Posterior cingulate gyrus (tissue), 11 donors: ENCODE measurements around the gene ATXN1.

Source experiments
- DNase-seq, 10 donors: peaks; one replicate each; pipeline versions ENCODE4 v3.0.0 to v3.0.0-alpha.2; 2020 to 2021; ENCODE audit warnings: mixed read lengths in 3 of 10
- intact Hi-C: fragments of 100-400 bp; cut with DNase I; formaldehyde crosslinking; loops from one replicate; pipeline ENCODE4 v1.15.1; 2023

ATXN1 gene

GRCh38 chr6:16659466-16660156, 101.6 kb downstream of the ATXN1 start:
- intact Hi-C loops = no loop called here
- DNase-seq = no peak

DNA sequence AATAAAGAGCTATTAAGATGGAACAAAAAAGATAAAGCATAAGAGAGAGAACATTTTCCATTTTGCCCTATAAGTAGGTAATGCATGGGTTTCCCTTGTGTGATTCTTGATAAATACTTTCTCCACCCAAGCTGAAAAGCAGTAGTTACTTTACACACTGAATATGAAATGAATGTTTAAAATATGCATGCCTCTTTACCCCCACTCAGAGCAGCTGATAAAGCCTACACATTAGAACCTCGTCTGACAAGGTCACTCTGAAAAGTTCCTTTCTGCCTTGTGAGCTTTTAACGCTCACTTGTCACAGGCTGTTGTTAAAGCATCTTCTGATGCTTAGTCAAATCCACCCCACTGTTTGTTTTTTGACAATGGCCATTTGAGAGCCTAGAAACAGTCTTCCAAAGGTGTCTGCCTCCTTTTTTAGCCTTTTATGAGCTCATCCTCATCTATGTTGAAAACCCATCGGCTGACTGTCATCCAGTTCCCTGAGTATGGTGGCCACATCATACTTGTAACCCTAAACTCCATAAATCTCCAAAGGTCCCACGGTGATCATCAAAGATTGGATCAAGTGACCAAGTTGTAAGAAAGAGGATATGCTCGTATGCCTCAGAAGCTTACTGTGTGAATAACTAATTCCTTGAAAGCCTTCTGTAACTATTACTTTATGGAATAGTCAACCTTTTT, 102.8 kb downstream of the ATXN1 start:
- intact Hi-C loops = no loop called here

GRCh38 chr6:16657768-16658167, 103.5 kb downstream of the ATXN1 start:
- intact Hi-C loops = no loop called here
- DNase-seq = no peak

More for the DNA sequence above, 102.8 kb downstream of the ATXN1 start:
- DNase-seq = no peak

DNA sequence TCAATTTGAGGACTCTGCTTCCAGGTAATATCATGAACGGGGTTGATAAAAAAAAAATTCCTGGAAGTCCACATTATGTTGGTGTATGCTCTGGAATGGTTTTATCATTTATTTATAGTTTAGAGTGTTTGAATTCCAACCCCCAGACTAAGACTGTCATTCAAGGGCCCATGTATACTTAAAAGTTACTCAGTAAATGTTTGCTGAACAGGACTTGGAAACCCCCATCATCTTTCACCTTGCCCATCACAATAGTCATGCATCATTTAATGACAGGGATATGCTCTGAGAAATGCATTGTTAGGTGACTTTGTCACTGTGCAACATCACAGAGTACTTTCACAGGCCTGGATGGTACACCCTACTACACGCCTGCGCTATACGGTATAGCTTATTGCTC, 104.8 kb downstream of the ATXN1 start:
- DNase-seq = no peak
- intact Hi-C loops = no loop called here

GRCh38 chr6:16654701-16655100, 106.6 kb downstream of the ATXN1 start:
- intact Hi-C loops = no loop called here
- DNase-seq = no peak

DNA sequence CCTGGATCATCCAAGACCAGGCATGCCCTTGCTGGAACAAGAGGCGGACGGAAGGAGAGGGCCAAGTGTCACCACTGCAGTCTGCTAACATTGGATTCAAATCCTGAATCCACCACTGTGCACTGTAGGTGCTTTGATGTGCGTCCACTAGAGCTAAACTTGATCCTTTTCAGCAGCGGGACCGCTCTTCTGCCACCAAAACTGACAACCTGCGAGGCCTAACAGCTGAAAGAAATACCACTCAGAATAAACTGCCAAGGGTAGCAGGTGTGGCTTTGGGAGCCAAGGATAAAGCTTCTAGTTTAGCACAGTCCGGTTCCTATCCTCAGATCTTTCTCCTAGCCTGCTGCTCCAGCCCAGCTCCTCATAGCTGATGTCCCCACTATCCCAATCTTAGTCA, 108.0 kb downstream of the ATXN1 start:
- no peak for DNase-seq
- intact Hi-C loops = no loop called here

DNA sequence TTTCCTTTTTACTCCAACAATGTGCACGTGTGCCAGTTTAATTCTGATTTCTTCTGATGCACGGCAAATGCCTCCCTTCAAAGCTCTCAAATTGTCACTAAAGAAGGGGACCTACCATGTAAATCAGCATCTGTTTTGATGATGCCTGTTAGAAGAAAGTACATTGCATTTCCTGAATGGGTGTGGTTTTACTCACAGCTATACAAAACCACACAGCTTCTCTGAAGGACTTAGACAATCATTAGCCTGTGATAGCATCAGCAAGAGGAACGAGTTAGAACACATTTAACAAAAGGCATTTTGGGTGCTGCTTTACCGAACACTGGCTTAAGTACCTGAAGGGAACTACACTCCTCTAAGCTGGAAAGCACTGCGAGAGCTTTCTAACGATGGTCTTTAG, 109.4 kb downstream of the ATXN1 start:
- DNase-seq = no peak
- intact Hi-C loops = no loop called here

DNA sequence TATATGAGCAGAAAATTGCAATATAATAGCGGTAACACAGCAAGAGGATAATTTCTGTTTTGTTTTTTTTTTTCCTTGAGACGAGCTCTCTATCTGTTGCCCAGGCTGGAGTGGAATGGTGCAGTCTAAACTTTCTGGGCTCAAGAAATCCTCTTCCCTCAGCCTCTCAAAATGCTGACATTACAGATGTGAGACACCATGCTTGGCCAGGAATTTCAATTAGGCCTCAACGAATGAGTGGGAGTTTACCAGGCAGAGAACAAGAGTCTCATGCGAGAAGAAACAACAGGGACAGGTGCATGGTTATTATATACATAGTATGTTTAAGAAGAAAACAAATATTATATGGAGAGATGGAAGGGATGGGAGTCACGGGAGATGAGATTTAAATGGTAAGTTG, 111.4 kb downstream of the ATXN1 start:
- intact Hi-C loops = no loop called here

DNA sequence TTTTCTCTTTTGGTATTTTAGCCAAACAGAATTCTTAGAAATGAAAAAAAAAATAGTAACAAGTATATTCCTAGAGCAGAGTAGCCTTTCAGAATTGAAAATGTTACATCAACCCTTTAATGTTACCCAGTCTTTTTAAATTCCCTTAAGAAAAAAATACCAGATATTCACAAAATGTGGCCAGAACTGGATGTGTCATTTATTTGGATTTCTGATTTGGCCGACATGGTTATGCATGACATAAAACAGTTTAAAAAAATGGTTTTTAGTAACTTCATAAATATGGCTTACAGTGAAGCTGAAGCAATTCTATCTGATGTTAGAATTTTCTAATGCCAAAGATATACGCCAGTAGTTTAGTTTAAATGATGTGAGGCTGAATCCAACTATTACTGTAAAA, 112.0 kb downstream of the ATXN1 start:
- DNase-seq = no peak
- intact Hi-C loops = no loop called here

More for the DNA sequence above, 111.4 kb downstream of the ATXN1 start:
- no peak for DNase-seq

- no peak for DNase-seq
- intact Hi-C loops = no loop called here
Observed at GRCh38 chr6:16648003-16648402, 113.3 kb downstream of the ATXN1 start.

DNA sequence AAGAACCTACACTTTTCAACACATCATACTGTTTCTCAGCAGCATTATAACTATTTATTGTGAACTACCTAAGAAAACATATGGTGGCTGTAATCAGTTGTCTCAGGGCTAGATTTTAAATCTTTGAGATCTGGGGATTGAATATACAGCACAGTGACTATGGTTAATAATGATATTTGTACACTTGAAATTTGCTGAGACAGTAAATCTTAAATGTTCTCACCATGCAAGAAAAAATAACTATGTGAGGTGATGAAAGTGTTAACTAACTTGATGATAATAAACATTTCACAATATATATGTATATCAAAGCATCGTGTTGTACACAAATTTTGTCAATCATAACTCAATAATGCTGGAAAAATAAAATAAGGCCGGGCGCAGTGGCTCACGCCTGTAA, 113.8 kb downstream of the ATXN1 start:
- DNase-seq = no peak
- intact Hi-C loops = no loop called here

DNA sequence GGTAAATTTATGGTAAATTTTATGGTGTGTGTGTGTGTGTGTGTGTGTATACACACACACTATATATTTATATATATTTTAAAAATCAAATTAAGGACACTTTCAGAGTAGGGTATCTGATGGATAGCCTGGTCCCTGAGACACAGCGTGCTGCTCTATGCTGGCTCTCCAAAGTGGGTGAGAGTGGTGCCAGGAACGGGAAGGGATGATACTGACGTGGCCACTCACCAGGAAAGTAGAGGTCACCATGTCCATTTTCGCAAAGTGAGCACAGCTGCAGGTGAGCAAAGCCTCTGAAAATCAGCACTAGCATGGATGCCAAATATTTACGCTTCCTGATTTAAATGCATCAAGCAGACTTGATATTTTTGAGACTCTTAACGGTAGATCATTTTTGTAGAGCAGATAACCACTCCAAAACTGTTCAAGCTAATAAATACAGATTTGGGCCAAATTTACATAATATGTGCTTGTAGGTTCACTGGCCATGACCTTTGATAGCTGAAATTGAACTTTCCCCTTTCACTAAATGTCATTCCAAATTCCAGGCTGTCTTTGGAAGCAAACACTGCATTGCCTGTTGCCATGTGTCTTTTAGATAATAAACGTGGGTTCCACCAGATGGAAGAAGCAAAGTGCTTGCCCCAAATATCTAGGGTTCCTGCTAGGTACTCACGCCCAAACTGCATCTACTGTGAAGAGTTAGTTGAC, 116.6 kb downstream of the ATXN1 start:
- intact Hi-C loops = no loop called here
- DNase-seq = no peak

DNA sequence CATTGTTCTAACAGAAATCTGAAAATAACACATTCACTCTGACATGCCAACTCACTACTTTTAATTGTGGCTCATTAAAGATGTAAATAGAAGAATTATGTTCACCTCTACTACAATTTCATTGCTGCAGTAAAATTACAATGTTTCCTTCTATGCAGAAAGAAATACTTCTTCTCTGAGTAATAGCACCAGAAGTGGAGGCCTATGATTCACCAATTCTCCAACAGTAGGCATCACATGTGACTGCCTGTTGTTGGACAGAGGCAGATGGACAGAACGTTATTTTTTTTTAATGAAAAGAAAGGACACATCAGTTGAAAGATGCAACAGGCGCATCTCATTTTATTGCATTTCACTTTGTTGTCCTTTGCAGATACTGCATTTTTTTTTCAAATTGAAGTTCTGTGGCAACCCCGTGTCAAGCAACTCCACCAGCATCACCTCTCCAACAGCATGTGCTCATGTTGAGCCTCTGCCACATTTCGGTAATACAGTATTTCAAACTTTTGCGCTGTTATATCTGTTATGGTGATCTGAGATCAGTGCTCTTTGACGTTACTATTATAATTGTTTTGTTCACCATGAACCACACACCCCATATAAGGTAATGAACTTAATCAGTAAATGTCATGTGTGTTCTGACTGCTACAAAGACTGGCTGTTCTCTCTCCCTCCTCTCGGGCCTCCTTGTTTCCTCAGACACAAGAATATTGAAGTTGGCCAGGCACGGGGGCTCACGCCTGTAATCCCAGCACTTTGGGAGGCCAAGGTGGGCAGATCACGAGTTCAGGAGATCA, 121.4 kb downstream of the ATXN1 start:
- intact Hi-C loops = loop anchor here (10.0 kb wide), 1 partner anchor 115 kb away; no protein-coding TSS in a partner anchor
- no peak for DNase-seq

GRCh38 chr6:16637635-16638034, 123.6 kb downstream of the ATXN1 start:
- intact Hi-C loops = loop anchor here (10.0 kb wide), 1 partner anchor 117 kb away; no protein-coding TSS in a partner anchor
- no peak for DNase-seq

DNA sequence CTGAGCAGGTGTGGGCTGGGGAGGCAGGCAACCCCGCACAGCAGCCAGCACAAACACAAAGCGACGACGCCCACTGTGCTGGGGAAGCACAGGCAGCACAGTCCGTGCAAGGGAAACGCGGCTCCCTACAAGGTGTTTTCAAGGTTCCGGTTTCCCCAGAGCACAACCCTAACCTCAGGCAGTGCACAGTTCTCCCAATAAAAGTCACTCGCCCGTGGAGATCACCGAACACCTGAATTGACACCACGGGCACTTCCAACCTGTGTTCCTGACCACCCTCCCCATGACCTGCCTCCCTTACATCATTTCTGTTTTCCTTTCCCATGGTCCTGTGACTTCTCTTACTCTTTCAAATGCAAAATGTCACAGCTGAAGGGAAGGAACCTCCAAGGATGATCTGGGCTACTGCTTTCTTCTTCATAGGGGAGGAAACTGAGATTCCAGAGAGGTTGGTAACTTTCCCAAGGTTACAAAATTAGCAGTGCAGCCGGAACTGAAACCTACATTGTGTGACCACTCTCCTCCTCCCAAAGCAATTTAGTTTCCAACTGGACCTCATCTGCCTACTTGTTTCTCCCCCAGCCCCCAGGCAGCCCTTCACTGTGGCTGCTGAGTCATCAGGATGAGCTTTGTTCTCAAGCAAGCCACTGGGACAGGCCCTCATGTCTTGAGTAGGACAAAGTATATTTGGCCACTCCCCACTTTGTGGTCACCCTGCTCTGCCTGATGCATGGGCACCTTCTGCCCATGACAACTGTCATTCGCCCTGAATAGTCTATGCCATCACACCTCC, 125.3 kb downstream of the ATXN1 start:
- peak in 5 of 10 donors; percentile 8 to 85 (median 27) for DNase-seq

DNA sequence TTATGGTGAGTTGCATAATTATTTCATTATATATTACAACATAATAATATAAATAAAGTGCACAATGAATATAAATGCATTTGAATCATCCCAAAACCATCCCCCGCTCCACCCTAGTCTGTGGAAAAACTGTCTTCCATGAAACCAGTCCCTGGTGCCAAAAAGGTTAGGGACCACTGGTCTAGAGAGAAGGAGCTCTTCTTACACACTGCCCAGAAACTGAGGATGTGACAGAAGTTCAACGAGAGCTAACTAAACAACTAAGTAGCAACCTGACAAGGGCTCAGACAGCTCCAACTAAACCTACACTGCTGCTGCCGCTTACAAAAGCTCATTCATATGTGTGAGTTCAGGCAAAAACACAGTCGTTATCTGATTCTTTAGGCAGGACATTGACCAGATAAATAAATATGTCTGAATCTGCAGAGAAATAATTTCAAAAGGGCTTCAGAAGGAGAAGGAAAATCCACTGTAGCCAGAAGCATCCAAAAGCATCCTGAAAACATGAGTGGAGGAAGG, 125.9 kb downstream of the ATXN1 start:
- intact Hi-C loops = loop anchor here (10.0 kb wide), 1 partner anchor 119 kb away; no protein-coding TSS in a partner anchor
- DNase-seq = no peak

More for the DNA sequence above, 125.3 kb downstream of the ATXN1 start:
- intact Hi-C loops = loop anchor here (10.0 kb wide), 1 partner anchor 119 kb away; no protein-coding TSS in a partner anchor

GRCh38 chr6:16634855-16635254, 126.4 kb downstream of the ATXN1 start:
- no peak for DNase-seq
- intact Hi-C loops = loop anchor here (10.0 kb wide), 1 partner anchor 120 kb away; no protein-coding TSS in a partner anchor

GRCh38 chr6:16633961-16634360, 127.3 kb downstream of the ATXN1 start:
- intact Hi-C loops = loop anchor here (10.0 kb wide), 1 partner anchor 121 kb away; no protein-coding TSS in a partner anchor
- no peak for DNase-seq

- no peak for DNase-seq
- intact Hi-C loops = loop anchor here (10.0 kb wide), 1 partner anchor 121 kb away; no protein-coding TSS in a partner anchor
Observed at GRCh38 chr6:16633465-16633864, 127.8 kb downstream of the ATXN1 start.
